H9 (cell line): ENCODE results near the gene JMJD7. TPM values are rescaled to one million over a fixed set of nuclear protein-coding genes. Genes with fewer than 3 reads are reported as not detected.

Experiments used
- DNase-seq: peaks from one replicate; pipeline ENCODE4 v3.0.0-alpha.2; 2017
- H2AFZ ChIP-seq: one replicate; pipeline ENCODE4 v1.6.1; 2013; ENCODE audit warnings: mild to moderate bottlenecking, low read length, control low read depth, moderate library complexity
- H2AK5ac ChIP-seq: 2 replicates; pipeline ENCODE4 v1.6.1; 2013; ENCODE audit warnings: low read length, control low read depth, mixed read lengths; ENCODE audit not compliant: insufficient read length
- H2BK120ac ChIP-seq: one replicate; pipeline ENCODE4 v1.6.1; 2013; ENCODE audit warnings: low read depth, mild to moderate bottlenecking, low read length, control low read depth, inconsistent platforms; ENCODE audit not compliant: poor library complexity, severe bottlenecking
- H2BK12ac ChIP-seq: 2 replicates; pipeline ENCODE4 v1.6.1; 2013; ENCODE audit warnings: low read length, control low read depth, mixed read lengths, low read depth; ENCODE audit not compliant: insufficient read length
- H2BK15ac ChIP-seq: 2 replicates; pipeline ENCODE4 v1.6.1; 2013; ENCODE audit warnings: low read depth, low read length, control low read depth
- H2BK20ac ChIP-seq: one replicate; pipeline ENCODE4 v1.6.1; 2013; ENCODE audit warnings: low read depth, mild to moderate bottlenecking, low read length, control low read depth, inconsistent platforms; ENCODE audit not compliant: poor library complexity, severe bottlenecking
- H2BK5ac ChIP-seq: 2 replicates; pipeline ENCODE4 v1.6.1; 2013; ENCODE audit warnings: low read length, control low read depth, mixed read lengths; ENCODE audit not compliant: insufficient read length
- H3K14ac ChIP-seq: 2 replicates; pipeline ENCODE4 v1.6.1; 2013; ENCODE audit warnings: low read length, control low read depth; ENCODE audit not compliant: insufficient read depth
- H3K18ac ChIP-seq: 2 replicates; pipeline ENCODE4 v1.6.1; 2013; ENCODE audit warnings: low read depth, mild to moderate bottlenecking, mixed read lengths, low read length, control low read depth; ENCODE audit not compliant: insufficient read length
- H3K23ac ChIP-seq: 2 replicates; pipeline ENCODE4 v1.6.1; 2013; ENCODE audit warnings: low read length, control low read depth, mixed read lengths, low read depth; ENCODE audit not compliant: insufficient read length
- H3K23me2 ChIP-seq: 2 replicates; pipeline ENCODE4 v1.6.1; 2013; ENCODE audit warnings: low read depth, mild to moderate bottlenecking, mixed read lengths, low read length, control low read depth; ENCODE audit not compliant: insufficient read length, poor library complexity, severe bottlenecking
- H3K27ac ChIP-seq: 2 replicates; pipeline ENCODE4 v1.5.1; 2013; ENCODE audit warnings: low read length, control low read depth, mixed read lengths, low read depth; ENCODE audit not compliant: insufficient read length
- H3K27me3 ChIP-seq: 2 replicates; pipeline ENCODE4 v1.6.1; 2013; ENCODE audit warnings: low read length, control low read depth, inconsistent platforms; ENCODE audit not compliant: insufficient read depth
- H3K4ac ChIP-seq: 2 replicates; pipeline ENCODE4 v1.6.1; 2013; ENCODE audit warnings: low read depth, mild to moderate bottlenecking, control low read depth, inconsistent platforms, low read length, moderate library complexity
- H3K4me1 ChIP-seq: 2 replicates; pipeline ENCODE4 v1.6.1; 2013; ENCODE audit warnings: low read length, control low read depth, inconsistent platforms; ENCODE audit not compliant: insufficient read depth
- H3K4me2 ChIP-seq: 2 replicates; pipeline ENCODE4 v1.6.1; 2013; ENCODE audit warnings: low read length, control low read depth, mixed read lengths; ENCODE audit not compliant: insufficient read length, insufficient read depth
- H3K56ac ChIP-seq: 2 replicates; pipeline ENCODE4 v1.6.1; 2013; ENCODE audit warnings: low read depth, mild to moderate bottlenecking, mixed read lengths, low read length, control low read depth; ENCODE audit not compliant: insufficient read length
- H3K79me1 ChIP-seq: 2 replicates; pipeline ENCODE4 v1.6.1; 2013; ENCODE audit warnings: low read depth, mild to moderate bottlenecking, moderate library complexity, low read length, control low read depth, inconsistent platforms; ENCODE audit not compliant: insufficient read depth, poor library complexity, severe bottlenecking
- H3K79me2 ChIP-seq: 2 replicates; pipeline ENCODE4 v1.6.1; 2013; ENCODE audit warnings: low read length, control low read depth, inconsistent platforms; ENCODE audit not compliant: insufficient read depth
- H3K9ac ChIP-seq: 2 replicates; pipeline ENCODE4 v1.6.1; 2013; ENCODE audit warnings: low read length, control low read depth, mixed read lengths; ENCODE audit not compliant: insufficient read length; ENCODE audit errors: extremely low read depth
- H3K9me3 ChIP-seq: one replicate; pipeline ENCODE4 v1.6.1; 2013; ENCODE audit warnings: low read depth, low read length, inconsistent platforms; ENCODE audit not compliant: control insufficient read depth
- H3T11ph ChIP-seq: one replicate; pipeline ENCODE4 v1.6.1; 2013; ENCODE audit warnings: mild to moderate bottlenecking, low read length, control low read depth, inconsistent platforms
- H4K20me1 ChIP-seq: one replicate; pipeline ENCODE4 v1.6.1; 2013; ENCODE audit not compliant: control insufficient read depth, insufficient read length, insufficient read depth
- H4K5ac ChIP-seq: 2 replicates; pipeline ENCODE4 v1.6.1; 2013; ENCODE audit warnings: low read depth, mild to moderate bottlenecking, mixed read lengths, low read length, control low read depth; ENCODE audit not compliant: insufficient read length
- H4K8ac ChIP-seq: replicated peaks from 2 replicates; pipeline ENCODE4 v1.6.1; 2013; ENCODE audit warnings: low read length, control low read depth, mixed read lengths, low read depth; ENCODE audit not compliant: insufficient read length
- H4K91ac ChIP-seq: 2 replicates; pipeline ENCODE4 v1.6.1; 2013; ENCODE audit warnings: low read depth, mild to moderate bottlenecking, moderate library complexity, mixed read lengths, low read length, control low read depth; ENCODE audit not compliant: insufficient read length
- H3K27ac Mint-ChIP-seq, 3 experiments: 2 replicates in 2 of 3; 3 replicates in 1 of 3; pipeline ENCODE4 v1.8.0; 2020 to 2021; ENCODE audit warnings: mixed read lengths in 3 of 3, mild to moderate bottlenecking in 1 of 3, moderate library complexity in 1 of 3
- H3K27me3 Mint-ChIP-seq: 2 replicates; pipeline ENCODE4 v1.8.0; 2021; ENCODE audit warnings: low read depth, mild to moderate bottlenecking, moderate library complexity, mixed read lengths
- H3K36me3 Mint-ChIP-seq, 3 experiments: 2 replicates in 2 of 3; 3 replicates in 1 of 3; pipeline ENCODE4 v1.8.0; 2020 to 2021; ENCODE audit warnings: low read depth in 3 of 3, mixed read lengths in 3 of 3; ENCODE audit not compliant: insufficient read depth in 1 of 3
- H3K4me1 Mint-ChIP-seq, 2 experiments: 2 replicates each; pipeline ENCODE4 v1.8.0; 2020; ENCODE audit warnings: mixed read lengths in 2 of 2
- H3K4me3 Mint-ChIP-seq, 2 experiments: 2 replicates in 1 of 2; 3 replicates in 1 of 2; pipeline ENCODE4 v1.8.0; 2020 to 2021; ENCODE audit warnings: mild to moderate bottlenecking in 2 of 2, mixed read lengths in 2 of 2, moderate library complexity in 1 of 2
- H3K9me3 Mint-ChIP-seq, 2 experiments: 2 replicates in 1 of 2; 3 replicates in 1 of 2; pipeline ENCODE4 v1.8.0; 2020; ENCODE audit warnings: mild to moderate bottlenecking in 2 of 2, mixed read lengths in 2 of 2, moderate library complexity in 1 of 2
- CTCF ChIP-seq: fragments of 200-600 bp; sonication (generic); conservative IDR thresholded peaks from 3 replicates; pipeline ENCODE4 v1.8.0; 2021; ENCODE audit warnings: antibody characterized with exemption, mild to moderate bottlenecking
- WGBS: extraction: QIAGEN DNeasy Blood & Tissue Kit; methylation state at CpG from one replicate; pipeline ENCODE4 v1.1.7; 2013; ENCODE audit warnings: missing lambda C conversion rate, low lambda C conversion rate, mixed read lengths; ENCODE audit not compliant: insufficient read length; ENCODE audit errors: extremely low coverage; 5-methylcytosine and 5-hydroxymethylcytosine counted together
- total RNA-seq: library from RNA; stranded (reverse); gene quantifications from 2 replicates; pipeline ENCODE4 v1.2.1, GENCODE V29; 2021

Gene JMJD7
- total RNA-seq, 1 experiment from 2014 or later: 13.3 TPM

GRCh38 chr15:41861736-41862356, 34.0 kb downstream of the JMJD7 start:
- Histone ChIP-seq H2BK20ac (no peak overlapping the region), H2AK5ac (no peak overlapping the region), H3K23ac (no peak overlapping the region), H2BK5ac (no peak overlapping the region), H3K9ac (no peak overlapping the region), H3K56ac (no peak overlapping the region), H2AFZ (no peak overlapping the region), H3K79me1 (no peaks in the 10 kb centered on the region), H3K14ac (no peak overlapping the region), H2BK12ac (no peak overlapping the region), H3K4me2 (no peak overlapping the region), H2BK120ac (no peak overlapping the region), H4K20me1 (no peaks in the 10 kb centered on the region), H3K9me3 (no peaks in the 10 kb centered on the region), H2BK15ac (no peak overlapping the region), H3K27ac (no peak overlapping the region), H3K4me1 (no peaks in the 10 kb centered on the region), H3K18ac (no peak overlapping the region), H3K4ac (no peak overlapping the region), H4K5ac (no peak overlapping the region), H3K79me2 (no peaks in the 10 kb centered on the region), H4K91ac (no peak overlapping the region), H3K27me3 (no peaks in the 10 kb centered on the region), H4K8ac (no peak overlapping the region), H3K23me2 (no peaks in the 10 kb centered on the region), H3T11ph (no peak overlapping the region)
- no peaks in the 10 kb centered on the region; the same call in 1 of the 2 replicates for H3K27me3 Mint-ChIP-seq
- H3K4me1 Mint-ChIP-seq: peaks cover 10 to 14% of the 10 kb centered on the region in 2 experiments
- no CpG with 5 or more reads among the region's 18 CpGs for WGBS
- H3K4me3 Mint-ChIP-seq: no peak overlapping the region
- no peak for TF ChIP-seq CTCF
- no peak overlapping the region for H3K27ac Mint-ChIP-seq
- no peaks in the 10 kb centered on the region for H3K36me3 Mint-ChIP-seq
- no peaks in the 10 kb centered on the region for H3K9me3 Mint-ChIP-seq
- DNase-seq: no peak
